Right cardiac atrium (tissue), 5 donors: ENCODE measurements around the gene WNT8B. TPM values are rescaled to one million over a fixed set of nuclear protein-coding genes. Genes with fewer than 3 reads are reported as not detected.
A peak's percentile ranks its signal among the peaks of the same experiment; 100 is the strongest.

Experiments used
- ATAC-seq, 2 donors: fragments of 200-7000 bp; cut with Tn5 transposase; one replicate each; pipeline versions ENCODE4 v1.8.0 to v1.9.1; 2020; ENCODE audit warnings: moderate library complexity in 2 of 2, mild to moderate bottlenecking in 1 of 2
- DNase-seq, 3 donors: peaks; one replicate each; pipeline ENCODE4 v3.0.0-alpha.2; 2020
- H3K27ac ChIP-seq: one replicate; pipeline ENCODE4 v1.5.1; 2013; ENCODE audit warnings: mild to moderate bottlenecking, low read length, control low read depth, moderate library complexity
- H3K27me3 ChIP-seq: one replicate; pipeline ENCODE4 v1.6.1; 2013; ENCODE audit not compliant: control insufficient read depth, insufficient read depth
- H3K4me1 ChIP-seq: one replicate; pipeline ENCODE4 v1.6.1; 2013; ENCODE audit warnings: low read length; ENCODE audit not compliant: control insufficient read depth, insufficient read depth
- H3K4me3 ChIP-seq: one replicate; pipeline ENCODE4 v1.5.1; 2013; ENCODE audit warnings: low read length, control low read depth
- H3K9me3 ChIP-seq: one replicate; pipeline ENCODE4 v1.6.1; 2013; ENCODE audit warnings: low read length; ENCODE audit not compliant: control insufficient read depth
- WGBS: extraction: QIAGEN DNeasy Blood & Tissue Kit; methylation state at CpG from one replicate; pipeline ENCODE4 v1.1.7; 2013; 5-methylcytosine and 5-hydroxymethylcytosine counted together
- intact Hi-C, 4 donors: fragments of 100-400 bp; cut with DNase I; formaldehyde crosslinking; loops; one replicate each; pipeline versions ENCODE4 v1.11.0 to v1.14.0; 2022 to 2023
- long read RNA-seq, 4 donors: library from polyadenylated mRNA; unstranded; transcript quantifications; one replicate each; pipeline ENCODE4 v2.0.0, GENCODE V29; 2020 to 2021
- polyA plus RNA-seq: library from polyadenylated mRNA; stranded (reverse); fragments of 200-250 nt; gene quantifications from one replicate; pipeline ENCODE4 v1.2.3, GENCODE V29; 2013
- total RNA-seq, 4 donors: library from RNA; stranded (reverse); fragmentation: NEBNext Ultra II Directional; extraction: Animal tissue kit (Norgen Biotek cat#: 25700); gene quantifications; one replicate each; pipeline ENCODE4 v1.2.1, GENCODE V29; 2021
- donor health status: healthy with polysubstance abuse.
- donor health status: DM: no; HTN: yes; CAD: no.
- donor health status: DM: no; HTN: no; CAD: no.
- donor health status: DM: no; HTN: yes; CAD: no; lungs with severe emphysema.
- donor health status: DM: yes; HTN: yes; CAD: no.

WNT8B gene
- total RNA-seq = not detected
- not detected for polyA plus RNA-seq
- long read RNA-seq, donor 1 = 0 reads
- long read RNA-seq, donor 2 = 0 reads
- long read RNA-seq, donor 3 = 0 reads
- long read RNA-seq, donor 4 = 0 reads

DNA sequence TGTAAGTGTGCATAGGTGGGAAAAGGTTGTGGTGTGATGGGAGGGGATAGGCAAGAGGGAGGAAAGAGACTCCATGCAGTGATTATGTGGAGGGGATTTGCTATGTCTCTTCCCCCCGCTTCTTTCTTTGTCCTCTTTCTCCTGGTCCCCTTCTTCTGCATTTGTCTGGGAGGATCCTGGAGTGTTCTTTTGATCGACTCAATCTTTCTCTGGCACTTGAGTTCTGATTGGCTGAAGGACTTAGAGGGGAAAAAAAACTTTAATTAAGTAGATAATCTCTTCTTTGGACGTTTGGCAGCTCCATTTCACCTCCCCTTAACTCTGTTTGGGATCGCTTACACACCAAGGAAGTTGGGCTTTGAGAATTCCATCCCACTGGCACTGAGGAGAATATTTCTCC lies at the start of gene WNT8B:
Gene WNT8B, plus strand, starts transcription at position 301 of the 400 bp plus-strand sequence. CDS start 160 bp downstream, outside the sequence.
- Histone ChIP-seq H3K27ac (no peak within 1 kb of the TSS), H3K27me3 (no peaks in the 10 kb centered on the region), H3K4me3 (no peak within 1 kb of the TSS), H3K4me1 (no peaks in the 10 kb centered on the region), H3K9me3 (no peaks in the 10 kb centered on the region)
- intact Hi-C loops = no loop called here
- DNase-seq (no peak), ATAC-seq (no peak)
- WGBS = 56% methylated on average over 4 of the region's 4 CpGs

DNA sequence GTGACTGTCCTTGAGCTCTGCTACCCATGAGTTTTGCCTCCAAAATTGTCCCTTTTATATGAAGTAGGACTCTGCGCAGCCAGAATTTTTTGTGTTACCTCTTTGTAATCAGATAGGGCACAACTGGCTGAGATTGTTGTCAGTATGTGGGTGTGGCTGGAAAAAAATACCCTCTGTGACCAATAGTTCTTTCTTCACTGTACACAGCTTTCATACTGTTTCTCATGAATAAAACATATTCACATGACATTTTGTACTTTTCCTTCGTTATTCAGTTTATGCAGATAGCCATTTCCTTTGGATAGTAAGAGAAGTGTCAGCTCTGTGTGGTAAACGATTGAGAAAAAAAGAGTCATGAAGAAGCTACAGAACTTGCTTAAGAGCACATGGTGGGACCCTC lies 49.6 kb upstream of the WNT8B start:
- Histone ChIP-seq H3K9me3 (no peaks in the 10 kb centered on the region), H3K4me1 (no peaks in the 10 kb centered on the region), H3K27ac (no peak overlapping the region), H3K4me3 (no peak overlapping the region), H3K27me3 (no peaks in the 10 kb centered on the region)
- DNase-seq = no peak
- no peak for ATAC-seq
- intact Hi-C loops = no loop called here
- WGBS = 67% methylated on average over 3 of the region's 3 CpGs

GRCh38 chr10:100419911-100420449 lies 42.8 kb upstream of the WNT8B start:
- intact Hi-C loops = no loop called here
- Histone ChIP-seq H3K4me1 (no peaks in the 10 kb centered on the region), H3K4me3 (no peak overlapping the region), H3K9me3 (no peaks in the 10 kb centered on the region), H3K27me3 (no peaks in the 10 kb centered on the region), H3K27ac (no peak overlapping the region)
- DNase-seq (no peak), ATAC-seq (no peak)
- WGBS = 87% methylated on average over 4 of the region's 4 CpGs

- H3K9me3 ChIP-seq = no peaks in the 10 kb centered on the region
- 98% methylated on average over 2 of the region's 2 CpGs for WGBS
- no peak overlapping the region for H3K4me3 ChIP-seq
- H3K4me1 ChIP-seq = no peaks in the 10 kb centered on the region
- DNase-seq (no peak), ATAC-seq (no peak)
- intact Hi-C loops = no loop called here
- H3K27me3 ChIP-seq = no peaks in the 10 kb centered on the region
- H3K27ac ChIP-seq = no peak overlapping the region
Observed at GRCh38 chr10:100427374-100427773, 35.4 kb upstream of the WNT8B start.

DNA sequence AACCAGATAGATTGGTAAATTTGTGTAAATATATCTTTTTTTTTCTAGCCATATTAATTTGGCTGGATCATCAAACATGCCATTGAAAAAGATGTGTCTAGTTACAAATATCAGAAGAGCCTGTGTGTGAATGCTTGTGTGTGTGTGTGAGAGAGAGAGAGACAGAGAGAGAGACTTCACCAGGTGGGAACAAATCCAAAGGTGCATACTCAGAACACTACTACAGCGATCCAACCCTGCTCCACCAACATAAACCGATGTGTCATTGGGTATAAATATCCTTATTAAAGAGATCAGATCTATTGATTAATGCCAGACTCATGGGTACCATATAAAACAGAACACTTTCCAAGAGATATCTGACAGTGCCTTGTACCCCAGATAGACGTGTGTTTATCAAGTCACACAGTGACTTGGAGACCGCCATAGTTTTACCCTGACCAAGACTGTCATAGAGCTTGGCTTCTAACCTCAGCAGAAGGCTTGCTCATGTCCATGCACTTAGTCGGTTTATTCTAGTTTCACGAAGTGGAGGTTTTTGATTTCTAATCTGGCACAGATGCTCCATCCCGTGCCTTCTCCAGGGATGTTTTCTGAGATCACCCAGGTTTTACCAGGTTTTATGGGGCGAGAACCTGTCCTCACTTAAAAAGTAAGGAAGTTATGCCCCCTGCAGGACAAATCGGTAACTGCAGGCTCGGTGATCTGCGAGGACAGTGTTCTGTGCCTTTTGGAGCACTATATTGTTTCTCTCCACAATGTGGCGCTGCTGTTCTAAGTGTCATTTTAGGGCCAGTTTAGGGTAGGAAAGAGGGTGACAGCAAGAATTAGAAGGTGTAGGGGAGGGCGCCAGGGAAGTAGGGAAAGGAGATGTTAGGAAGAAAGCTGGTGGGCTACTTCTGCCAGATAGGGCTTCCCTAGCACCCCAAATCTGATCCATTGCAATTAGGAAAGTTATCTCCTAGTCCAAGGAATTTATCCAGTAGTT lies 29.3 kb upstream of the WNT8B start:
- no peak overlapping the region for H3K4me3 ChIP-seq
- H3K27ac ChIP-seq = no peak overlapping the region
- no peaks in the 10 kb centered on the region for H3K27me3 ChIP-seq
- H3K9me3 ChIP-seq = no peaks in the 10 kb centered on the region
- intact Hi-C loops = loop anchor here (1.0 to 5.0 kb wide), 4 partner anchors 84 to 95 kb away; partner anchors contain the start of gene SEC31B (in 1 of the 4)
- 23% methylated on average over 13 of the region's 13 CpGs for WGBS
- DNase-seq = peak; percentile 89 to 96 (median 93)
- no peaks in the 10 kb centered on the region for H3K4me1 ChIP-seq
- peak; percentile 88 to 92 for ATAC-seq

DNA sequence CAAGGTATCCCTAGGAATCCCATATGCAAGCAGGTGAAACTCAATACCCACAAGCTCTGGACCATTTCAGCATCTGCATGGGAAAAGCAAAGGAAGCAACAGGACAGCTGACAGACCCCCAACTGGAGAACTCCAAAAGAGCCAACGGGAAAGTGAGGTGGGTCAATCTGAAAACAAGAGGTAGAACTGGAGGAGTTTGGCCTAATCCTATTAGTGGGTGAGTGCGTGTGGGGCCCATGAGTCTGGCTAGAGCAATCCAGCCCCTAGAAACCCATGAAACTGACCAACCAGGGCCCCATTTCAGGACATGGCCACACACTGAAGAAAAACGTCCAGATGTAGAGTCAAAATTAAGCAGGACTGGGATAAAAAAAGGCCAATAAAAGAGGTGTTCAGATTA lies 26.6 kb upstream of the WNT8B start:
- intact Hi-C loops = no loop called here
- 58% methylated on average over 3 of the region's 3 CpGs for WGBS
- Histone ChIP-seq H3K27me3 (no peaks in the 10 kb centered on the region), H3K4me3 (no peak overlapping the region), H3K4me1 (no peaks in the 10 kb centered on the region), H3K9me3 (no peaks in the 10 kb centered on the region), H3K27ac (no peak overlapping the region)
- DNase-seq (no peak), ATAC-seq (no peak)

- H3K9me3 ChIP-seq = no peaks in the 10 kb centered on the region
- H3K27ac ChIP-seq = no peak overlapping the region
- H3K4me1 ChIP-seq = no peaks in the 10 kb centered on the region
- intact Hi-C loops = no loop called here
- ATAC-seq (no peak), DNase-seq (no peak)
- H3K27me3 ChIP-seq = no peaks in the 10 kb centered on the region
- H3K4me3 ChIP-seq = no peak overlapping the region
- WGBS = 86% methylated on average over 6 of the region's 6 CpGs
Observed at GRCh38 chr10:100438674-100439315, 24.0 kb upstream of the WNT8B start.

GRCh38 chr10:100442548-100442947 lies 20.3 kb upstream of the WNT8B start:
- Histone ChIP-seq H3K27me3 (no peaks in the 10 kb centered on the region), H3K4me3 (no peak overlapping the region), H3K27ac (no peak overlapping the region), H3K9me3 (peaks cover 2% of the 10 kb centered on the region), H3K4me1 (no peaks in the 10 kb centered on the region)
- DNase-seq (no peak), ATAC-seq (no peak)
- intact Hi-C loops = no loop called here
- WGBS = 74% methylated on average over 3 of the region's 3 CpGs

- intact Hi-C loops = no loop called here
- WGBS = 67% methylated on average over 4 of the region's 4 CpGs
Observed at GRCh38 chr10:100446130-100446761, 16.6 kb upstream of the WNT8B start.

DNA sequence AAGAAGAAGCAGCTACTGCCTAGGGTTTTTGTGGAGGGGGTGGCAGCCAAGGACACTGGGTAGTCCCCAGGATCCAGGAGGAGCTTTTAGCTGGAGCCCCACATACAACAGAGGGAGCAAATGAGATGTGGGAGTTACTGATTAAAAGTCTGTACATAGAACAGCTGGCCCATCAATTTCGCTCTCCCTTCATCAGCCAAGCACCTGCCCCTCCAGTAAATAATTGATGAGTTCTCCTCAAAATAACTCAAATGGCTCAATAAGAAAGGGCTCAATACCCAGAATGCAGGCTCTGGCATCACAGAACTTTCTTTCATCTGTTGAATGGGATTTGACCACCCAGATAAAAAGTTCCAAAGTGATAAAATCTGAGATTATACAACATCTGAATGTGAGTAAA lies 15.1 kb upstream of the WNT8B start:
- peaks cover 2% of the 10 kb centered on the region for H3K9me3 ChIP-seq
- 77% methylated on average over 1 of the region's 1 CpG for WGBS
- no peaks in the 10 kb centered on the region for H3K4me1 ChIP-seq
- H3K27ac ChIP-seq = no peak overlapping the region
- intact Hi-C loops = no loop called here
- ATAC-seq = no peak
- no peak overlapping the region for H3K4me3 ChIP-seq
- no peaks in the 10 kb centered on the region for H3K27me3 ChIP-seq
- no peak for DNase-seq

More at GRCh38 chr10:100446130-100446761, 16.6 kb upstream of the WNT8B start:
- Histone ChIP-seq H3K4me3 (no peak overlapping the region), H3K4me1 (no peaks in the 10 kb centered on the region), H3K9me3 (peaks cover 2% of the 10 kb centered on the region), H3K27me3 (no peaks in the 10 kb centered on the region), H3K27ac (no peak overlapping the region)
- DNase-seq (no peak), ATAC-seq (no peak)
